ENCODE data around the gene PRKCZ.

Gene PRKCZ

DNA sequence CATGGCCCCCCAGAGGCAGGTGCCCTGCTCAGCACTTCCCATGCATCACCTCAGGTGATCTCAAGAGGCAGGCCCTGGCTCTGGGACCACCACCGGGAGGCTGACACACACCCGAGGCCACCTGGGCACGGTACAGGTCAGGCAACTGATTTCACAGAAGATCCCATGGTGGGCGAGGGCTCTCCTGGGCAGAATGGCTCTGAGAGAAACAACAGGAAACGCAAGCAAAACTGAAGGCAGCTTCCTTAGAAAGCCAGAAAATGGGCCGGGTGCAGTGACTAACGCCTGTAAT is 166.5 kb downstream of the PRKCZ start:
- no peak overlapping the region for H3K4me3 ChIP-seq (ENCODE audit: low read depth, low read length)
- TF ChIP-seq, protein P1, sequence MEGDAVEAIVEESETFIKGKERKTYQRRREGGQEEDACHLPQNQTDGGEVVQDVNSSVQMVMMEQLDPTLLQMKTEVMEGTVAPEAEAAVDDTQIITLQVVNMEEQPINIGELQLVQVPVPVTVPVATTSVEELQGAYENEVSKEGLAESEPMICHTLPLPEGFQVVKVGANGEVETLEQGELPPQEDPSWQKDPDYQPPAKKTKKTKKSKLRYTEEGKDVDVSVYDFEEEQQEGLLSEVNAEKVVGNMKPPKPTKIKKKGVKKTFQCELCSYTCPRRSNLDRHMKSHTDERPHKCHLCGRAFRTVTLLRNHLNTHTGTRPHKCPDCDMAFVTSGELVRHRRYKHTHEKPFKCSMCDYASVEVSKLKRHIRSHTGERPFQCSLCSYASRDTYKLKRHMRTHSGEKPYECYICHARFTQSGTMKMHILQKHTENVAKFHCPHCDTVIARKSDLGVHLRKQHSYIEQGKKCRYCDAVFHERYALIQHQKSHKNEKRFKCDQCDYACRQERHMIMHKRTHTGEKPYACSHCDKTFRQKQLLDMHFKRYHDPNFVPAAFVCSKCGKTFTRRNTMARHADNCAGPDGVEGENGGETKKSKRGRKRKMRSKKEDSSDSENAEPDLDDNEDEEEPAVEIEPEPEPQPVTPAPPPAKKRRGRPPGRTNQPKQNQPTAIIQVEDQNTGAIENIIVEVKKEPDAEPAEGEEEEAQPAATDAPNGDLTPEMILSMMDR (IDR thresholded peaks at IDR 0.05; ENCODE audit: control insufficient read depth, extremely low read depth, insufficient read depth) = no peak
- DNase-seq (ENCODE audit: low read depth) = no peak

DNA sequence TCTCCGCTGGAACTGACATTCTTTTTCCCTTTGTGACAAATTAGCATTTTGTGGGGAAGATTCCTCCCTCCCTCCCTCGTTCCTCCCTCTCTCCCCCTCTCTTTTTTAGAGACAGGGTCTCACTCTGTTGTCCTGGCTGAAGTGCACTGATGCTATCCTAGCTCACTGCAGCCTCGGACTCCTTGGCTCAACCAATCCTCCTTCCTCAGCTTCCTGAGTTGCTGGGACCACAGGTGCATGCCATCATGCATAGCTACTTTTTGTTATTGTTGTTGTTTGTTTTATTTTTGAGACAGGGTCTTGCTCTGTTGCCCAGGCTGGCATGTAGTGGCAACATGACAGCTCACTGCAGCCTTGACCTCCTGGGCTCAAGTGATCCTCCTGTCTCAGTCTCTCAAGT is 171.1 kb downstream of the PRKCZ start:
- DNase-seq (ENCODE audit: low read depth) = no peak
- TF ChIP-seq, protein P1 (IDR thresholded peaks at IDR 0.05; ENCODE audit: control insufficient read depth, extremely low read depth, insufficient read depth) = no peak
- H3K4me3 ChIP-seq (ENCODE audit: low read depth, low read length) = no peak overlapping the region

DNA sequence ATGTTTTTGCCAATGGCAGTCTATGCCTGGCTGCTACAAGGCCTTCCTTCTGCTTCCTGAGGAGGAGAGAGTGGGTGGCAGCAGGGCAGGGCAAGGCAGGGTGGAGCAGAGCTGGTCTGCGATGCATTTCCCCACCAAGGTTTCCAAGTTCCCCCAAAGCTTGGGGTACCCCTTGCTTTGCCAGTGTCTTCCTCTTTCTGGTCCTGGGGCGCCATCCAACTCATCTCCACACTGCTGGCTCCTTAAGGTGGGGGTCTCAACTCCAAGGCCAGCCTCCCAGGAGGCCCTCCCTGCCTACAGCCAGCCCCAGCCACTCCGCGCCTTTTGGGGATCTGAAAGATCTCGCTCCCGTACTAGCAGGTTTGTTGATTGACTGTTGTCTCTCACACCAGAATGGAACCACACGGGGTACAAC is 174.0 kb downstream of the PRKCZ start:
- TF ChIP-seq, protein P1 (IDR thresholded peaks at IDR 0.05; ENCODE audit: control insufficient read depth, extremely low read depth, insufficient read depth) = no peak
- H3K4me3 ChIP-seq (ENCODE audit: low read depth, low read length) = no peak overlapping the region
- DNase-seq (ENCODE audit: low read depth) = no peak

DNA sequence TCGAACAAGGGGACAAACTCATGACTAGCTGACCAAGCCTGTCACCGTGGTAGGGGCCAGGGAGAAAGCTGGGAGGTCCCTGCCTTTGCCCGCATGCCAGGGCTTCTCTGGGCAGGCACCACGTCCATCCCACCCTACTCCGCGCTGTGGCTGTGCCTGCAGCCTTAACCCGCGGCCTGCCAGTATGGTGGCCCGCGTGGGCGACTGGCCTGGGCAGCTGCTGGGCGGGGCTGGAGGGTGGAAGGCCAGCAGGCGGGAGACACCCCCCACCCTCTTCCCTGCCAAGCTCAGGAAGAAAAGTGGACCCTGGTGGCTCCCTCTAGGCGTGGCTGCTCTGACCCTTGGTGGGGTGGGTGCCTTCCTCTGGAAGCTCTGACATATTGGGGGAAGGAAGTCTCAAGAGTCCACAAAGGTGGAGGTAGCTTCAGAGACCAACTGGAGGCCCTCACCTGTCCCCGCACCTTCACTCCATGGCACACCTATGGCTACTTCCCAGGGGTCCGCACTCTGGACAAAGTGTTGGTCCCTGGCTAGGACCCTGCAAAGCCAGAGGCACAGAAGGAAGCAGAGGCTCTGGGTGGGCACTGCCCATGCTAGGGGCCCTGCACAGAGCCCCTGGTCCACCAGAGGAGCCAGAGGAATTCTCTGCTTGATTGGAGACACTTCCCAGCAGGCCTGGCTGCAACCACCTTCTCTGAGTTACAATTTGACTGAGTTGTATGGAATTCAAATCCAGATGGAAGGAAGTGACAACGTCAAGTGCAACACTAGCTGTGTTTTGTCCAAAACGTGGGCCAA is 174.6 kb downstream of the PRKCZ start:
- H3K4me3 ChIP-seq (ENCODE audit: low read depth, low read length) = no peak overlapping the region
- TF ChIP-seq, protein P1 (IDR thresholded peaks at IDR 0.05; ENCODE audit: control insufficient read depth, extremely low read depth, insufficient read depth) = no peak

DNA sequence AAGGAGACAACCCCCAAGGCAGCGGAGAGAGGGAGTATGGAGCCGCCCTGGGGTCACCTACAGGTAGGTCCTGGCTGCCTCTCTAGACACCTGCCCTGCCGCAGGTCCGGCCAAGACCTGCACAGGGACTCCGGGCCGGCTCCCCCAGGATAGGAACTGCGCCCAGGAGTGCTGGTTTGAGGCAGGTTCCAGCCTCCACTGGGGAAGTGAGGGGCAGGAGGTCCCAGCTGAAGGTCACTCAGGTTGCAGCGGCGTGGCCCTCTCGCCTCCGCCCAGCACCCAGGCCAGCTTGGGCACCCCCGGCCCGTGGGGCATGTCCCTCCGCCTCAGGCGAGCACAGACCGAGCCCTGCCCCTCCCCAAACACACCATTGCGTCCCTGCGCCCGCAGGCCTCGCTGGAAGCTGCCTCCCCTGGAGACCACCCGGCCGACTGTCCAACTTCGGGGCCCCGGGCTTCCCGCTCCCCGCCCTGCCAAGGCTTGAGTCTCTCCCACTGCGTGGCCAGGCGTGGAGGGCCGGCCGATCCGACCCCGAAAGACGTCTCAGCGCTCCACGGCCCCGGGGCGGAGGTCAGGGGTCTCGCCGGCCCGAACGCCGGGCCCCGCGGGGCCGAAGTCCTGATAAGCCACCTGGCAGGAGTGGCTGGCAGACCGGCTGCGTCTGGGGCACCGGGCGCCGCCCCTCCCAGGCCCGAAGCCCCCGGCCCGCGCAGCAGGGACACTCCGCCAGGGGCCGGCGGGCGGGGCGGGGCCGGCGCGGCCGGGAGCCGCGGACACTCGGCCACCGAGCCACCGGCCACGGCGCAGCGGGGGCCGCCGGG is 176.5 kb downstream of the PRKCZ start:
- TF ChIP-seq, protein P1 (IDR thresholded peaks at IDR 0.05; ENCODE audit: control insufficient read depth, extremely low read depth, insufficient read depth) = no peak
- DNase-seq (ENCODE audit: low read depth) = no peak
- H3K4me3 ChIP-seq (ENCODE audit: low read depth, low read length) = peak overlapping the region; percentile 65

More for the DNA sequence above, 174.6 kb downstream of the PRKCZ start:
- no peak for DNase-seq (ENCODE audit: low read depth)

- H3K4me3 ChIP-seq (ENCODE audit: low read depth, low read length) = peak overlapping the region; percentile 65
- peak; percentile 84 for DNase-seq (ENCODE audit: low read depth)
- TF ChIP-seq, protein P1 (IDR thresholded peaks at IDR 0.05; ENCODE audit: control insufficient read depth, extremely low read depth, insufficient read depth) = no peak
Measured at GRCh38 chr1:2227346-2228156, 177.3 kb downstream of the PRKCZ start.

Measured in LNCaP clone FGC (cell line).